GM23338 (cell line): ENCODE measurements around the gene SLC17A1. TPM values are rescaled to one million over a fixed set of nuclear protein-coding genes. Genes with fewer than 3 reads are reported as not detected.

ENCODE experiments used
- ATAC-seq: fragments of 200-7000 bp; cut with Tn5 transposase; 3 replicates; pipeline ENCODE4 v1.9.1; 2020
- DNase-seq: peaks from one replicate; pipeline ENCODE4 v3.0.0-alpha.2; 2015; ENCODE audit warnings: low spot score
- H2AFZ ChIP-seq: fragments of 200-600 bp; sonication (generic); 2 replicates; pipeline ENCODE4 v1.8.0; 2016; ENCODE audit warnings: antibody characterized with exemption, mild to moderate bottlenecking, moderate library complexity
- H3F3A ChIP-seq: fragments of 200-600 bp; sonication (generic); replicated peaks from 2 replicates; pipeline ENCODE4 v1.8.0; 2017; ENCODE audit warnings: antibody characterized with exemption, mixed run types, low read depth
- H3K27ac ChIP-seq: fragments of 200-600 bp; sonication (generic); 2 replicates; pipeline ENCODE4 v1.6.1; 2016; ENCODE audit warnings: low read depth
- H3K27me3 ChIP-seq: fragments of 200-600 bp; sonication (generic); 2 replicates; pipeline ENCODE4 v1.8.0; 2016; ENCODE audit warnings: mild to moderate bottlenecking, mixed run types, moderate library complexity; ENCODE audit not compliant: insufficient read depth
- H3K36me3 ChIP-seq: fragments of 200-600 bp; sonication (generic); 2 replicates; pipeline ENCODE4 v1.8.0; 2016; ENCODE audit warnings: mild to moderate bottlenecking; ENCODE audit not compliant: insufficient read depth
- H3K4me1 ChIP-seq: fragments of 200-600 bp; sonication (generic); 2 replicates; pipeline ENCODE4 v1.8.0; 2016; ENCODE audit warnings: mild to moderate bottlenecking, moderate library complexity; ENCODE audit not compliant: insufficient read depth
- H3K4me2 ChIP-seq: fragments of 200-600 bp; sonication (generic); 2 replicates; pipeline ENCODE4 v1.7.1; 2017; ENCODE audit warnings: mixed run types
- H3K4me3 ChIP-seq: fragments of 200-600 bp; sonication (generic); 2 replicates; pipeline ENCODE4 v1.6.1; 2016; ENCODE audit warnings: mixed run types
- H3K79me2 ChIP-seq: fragments of 200-600 bp; sonication (generic); replicated peaks from 2 replicates; pipeline ENCODE4 v1.8.0; 2017; ENCODE audit warnings: mild to moderate bottlenecking; ENCODE audit not compliant: insufficient read depth
- H3K9me2 ChIP-seq: fragments of 200-600 bp; sonication (generic); 2 replicates; pipeline ENCODE4 v1.8.0; 2017; ENCODE audit not compliant: insufficient read depth
- H4K20me1 ChIP-seq: fragments of 200-600 bp; sonication (generic); replicated peaks from 2 replicates; pipeline ENCODE4 v1.8.0; 2017; ENCODE audit warnings: mild to moderate bottlenecking; ENCODE audit not compliant: insufficient read depth
- H3K27ac Mint-ChIP-seq: 2 replicates; pipeline ENCODE4 v1.8.0; 2020; ENCODE audit warnings: inconsistent platforms, mild to moderate bottlenecking, moderate library complexity, mixed read lengths
- H3K27me3 Mint-ChIP-seq: 3 replicates; pipeline ENCODE4 v1.8.0; 2022; ENCODE audit warnings: low read depth, mild to moderate bottlenecking, moderate library complexity, mixed read lengths, inconsistent platforms; ENCODE audit not compliant: insufficient read depth, poor library complexity
- H3K36me3 Mint-ChIP-seq: 3 replicates; pipeline ENCODE4 v1.8.0; 2021; ENCODE audit warnings: low read depth, mild to moderate bottlenecking, inconsistent platforms, moderate library complexity, mixed read lengths
- H3K4me1 Mint-ChIP-seq: 3 replicates; pipeline ENCODE4 v1.8.0; 2020; ENCODE audit warnings: mild to moderate bottlenecking, inconsistent platforms, mixed read lengths
- H3K4me3 Mint-ChIP-seq: 3 replicates; pipeline ENCODE4 v1.8.0; 2021; ENCODE audit warnings: moderate library complexity, mild to moderate bottlenecking, inconsistent platforms, mixed read lengths
- H3K9me3 Mint-ChIP-seq: 3 replicates; pipeline ENCODE4 v1.8.0; 2020; ENCODE audit warnings: moderate library complexity, mild to moderate bottlenecking, inconsistent platforms, mixed read lengths
- CREB1 ChIP-seq: fragments of 250-450 bp; sonication (Bioruptor Pico); IDR thresholded peaks from 2 replicates; pipeline ENCODE4 v1.5.0; 2020; ENCODE audit warnings: low read depth, mild to moderate bottlenecking, moderate library complexity
- EZH2phosphoT487 ChIP-seq: fragments of 200-600 bp; sonication (generic); IDR thresholded peaks from one replicate; pipeline ENCODE4 v1.8.1; 2018; ENCODE audit warnings: antibody characterized with exemption; ENCODE audit not compliant: unreplicated experiment
- NANOG ChIP-seq: IDR thresholded peaks from 2 replicates; pipeline ENCODE4 v1.6.1; 2016; ENCODE audit warnings: antibody characterized with exemption, borderline replicate concordance
- POLR2AphosphoS5 ChIP-seq: IDR thresholded peaks from 2 replicates; pipeline ENCODE4 v1.6.1; 2016; ENCODE audit warnings: antibody characterized with exemption, low read depth
- STAT1 ChIP-seq: IDR thresholded peaks from one replicate; pipeline ENCODE4 v1.6.1; 2016; ENCODE audit warnings: antibody characterized with exemption; ENCODE audit not compliant: unreplicated experiment
- ZNF114 ChIP-seq: fragments of 250-450 bp; sonication (Bioruptor Pico); IDR thresholded peaks from 2 replicates; pipeline ENCODE4 v1.5.0; 2020; ENCODE audit warnings: mild to moderate bottlenecking, moderate library complexity
- polyA plus RNA-seq: library from polyadenylated mRNA; unstranded; fragments of >200 nt; fragmentation: Nextera tagmentation; extraction: Ambion mirVana; gene quantifications from 2 replicates; pipeline ENCODE4 v1.2.1, GENCODE V29; 2016
- total RNA-seq: library from RNA; depleted of rRNA; stranded (reverse); fragments of >200 nt; shearing (Covaris generic); gene quantifications from 2 replicates; pipeline ENCODE4 v1.2.3, GENCODE V29; 2014
- TF ChIP-seq, protein P1 (sequence below): IDR thresholded peaks from 2 replicates; pipeline ENCODE4 v1.6.1; 2016; ENCODE audit warnings: antibody characterized with exemption
- TF ChIP-seq, protein P2 (sequence below): fragments of 250-450 bp; sonication (Bioruptor Pico); IDR thresholded peaks from 2 replicates; pipeline ENCODE4 v1.5.0; 2020; ENCODE audit warnings: mild to moderate bottlenecking, moderate library complexity
- TF ChIP-seq, protein P3 (sequence below): IDR thresholded peaks from one replicate; pipeline ENCODE4 v1.6.1; 2018; ENCODE audit warnings: antibody characterized with exemption; ENCODE audit not compliant: unreplicated experiment

Gene SLC17A1
- total and polyA plus RNA-seq, 2 experiments from 2014 or later, result not detected

DNA sequence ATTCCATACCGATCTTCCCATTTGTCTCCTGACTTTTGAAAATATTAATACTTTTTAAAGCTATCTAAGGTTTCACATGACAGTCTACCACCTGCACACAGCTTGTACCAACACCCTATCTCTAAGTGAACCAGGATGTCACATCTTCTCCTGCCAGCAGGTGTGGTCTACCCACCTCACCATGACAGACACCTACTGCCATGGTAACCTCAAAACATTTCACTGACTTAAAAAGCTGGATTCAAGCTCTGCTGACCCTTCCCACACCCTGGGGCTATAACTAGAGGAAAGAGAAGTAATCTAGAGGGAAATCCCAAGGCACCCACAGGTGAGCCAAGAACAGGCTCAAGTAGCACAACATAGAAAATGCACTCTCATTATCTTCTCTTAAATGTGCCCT is 41.0 kb upstream of the SLC17A1 start (continued):
- TF ChIP-seq POLR2AphosphoS5 (no peak), CREB1 (CRISPR knock-in tag) (no peak), STAT1 (no peak), EZH2phosphoT487 (no peak), ZNF114 (CRISPR knock-in tag) (no peak)
- TF ChIP-seq, protein P1, sequence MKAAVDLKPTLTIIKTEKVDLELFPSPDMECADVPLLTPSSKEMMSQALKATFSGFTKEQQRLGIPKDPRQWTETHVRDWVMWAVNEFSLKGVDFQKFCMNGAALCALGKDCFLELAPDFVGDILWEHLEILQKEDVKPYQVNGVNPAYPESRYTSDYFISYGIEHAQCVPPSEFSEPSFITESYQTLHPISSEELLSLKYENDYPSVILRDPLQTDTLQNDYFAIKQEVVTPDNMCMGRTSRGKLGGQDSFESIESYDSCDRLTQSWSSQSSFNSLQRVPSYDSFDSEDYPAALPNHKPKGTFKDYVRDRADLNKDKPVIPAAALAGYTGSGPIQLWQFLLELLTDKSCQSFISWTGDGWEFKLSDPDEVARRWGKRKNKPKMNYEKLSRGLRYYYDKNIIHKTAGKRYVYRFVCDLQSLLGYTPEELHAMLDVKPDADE, result no peak
- TF ChIP-seq, protein P2, sequence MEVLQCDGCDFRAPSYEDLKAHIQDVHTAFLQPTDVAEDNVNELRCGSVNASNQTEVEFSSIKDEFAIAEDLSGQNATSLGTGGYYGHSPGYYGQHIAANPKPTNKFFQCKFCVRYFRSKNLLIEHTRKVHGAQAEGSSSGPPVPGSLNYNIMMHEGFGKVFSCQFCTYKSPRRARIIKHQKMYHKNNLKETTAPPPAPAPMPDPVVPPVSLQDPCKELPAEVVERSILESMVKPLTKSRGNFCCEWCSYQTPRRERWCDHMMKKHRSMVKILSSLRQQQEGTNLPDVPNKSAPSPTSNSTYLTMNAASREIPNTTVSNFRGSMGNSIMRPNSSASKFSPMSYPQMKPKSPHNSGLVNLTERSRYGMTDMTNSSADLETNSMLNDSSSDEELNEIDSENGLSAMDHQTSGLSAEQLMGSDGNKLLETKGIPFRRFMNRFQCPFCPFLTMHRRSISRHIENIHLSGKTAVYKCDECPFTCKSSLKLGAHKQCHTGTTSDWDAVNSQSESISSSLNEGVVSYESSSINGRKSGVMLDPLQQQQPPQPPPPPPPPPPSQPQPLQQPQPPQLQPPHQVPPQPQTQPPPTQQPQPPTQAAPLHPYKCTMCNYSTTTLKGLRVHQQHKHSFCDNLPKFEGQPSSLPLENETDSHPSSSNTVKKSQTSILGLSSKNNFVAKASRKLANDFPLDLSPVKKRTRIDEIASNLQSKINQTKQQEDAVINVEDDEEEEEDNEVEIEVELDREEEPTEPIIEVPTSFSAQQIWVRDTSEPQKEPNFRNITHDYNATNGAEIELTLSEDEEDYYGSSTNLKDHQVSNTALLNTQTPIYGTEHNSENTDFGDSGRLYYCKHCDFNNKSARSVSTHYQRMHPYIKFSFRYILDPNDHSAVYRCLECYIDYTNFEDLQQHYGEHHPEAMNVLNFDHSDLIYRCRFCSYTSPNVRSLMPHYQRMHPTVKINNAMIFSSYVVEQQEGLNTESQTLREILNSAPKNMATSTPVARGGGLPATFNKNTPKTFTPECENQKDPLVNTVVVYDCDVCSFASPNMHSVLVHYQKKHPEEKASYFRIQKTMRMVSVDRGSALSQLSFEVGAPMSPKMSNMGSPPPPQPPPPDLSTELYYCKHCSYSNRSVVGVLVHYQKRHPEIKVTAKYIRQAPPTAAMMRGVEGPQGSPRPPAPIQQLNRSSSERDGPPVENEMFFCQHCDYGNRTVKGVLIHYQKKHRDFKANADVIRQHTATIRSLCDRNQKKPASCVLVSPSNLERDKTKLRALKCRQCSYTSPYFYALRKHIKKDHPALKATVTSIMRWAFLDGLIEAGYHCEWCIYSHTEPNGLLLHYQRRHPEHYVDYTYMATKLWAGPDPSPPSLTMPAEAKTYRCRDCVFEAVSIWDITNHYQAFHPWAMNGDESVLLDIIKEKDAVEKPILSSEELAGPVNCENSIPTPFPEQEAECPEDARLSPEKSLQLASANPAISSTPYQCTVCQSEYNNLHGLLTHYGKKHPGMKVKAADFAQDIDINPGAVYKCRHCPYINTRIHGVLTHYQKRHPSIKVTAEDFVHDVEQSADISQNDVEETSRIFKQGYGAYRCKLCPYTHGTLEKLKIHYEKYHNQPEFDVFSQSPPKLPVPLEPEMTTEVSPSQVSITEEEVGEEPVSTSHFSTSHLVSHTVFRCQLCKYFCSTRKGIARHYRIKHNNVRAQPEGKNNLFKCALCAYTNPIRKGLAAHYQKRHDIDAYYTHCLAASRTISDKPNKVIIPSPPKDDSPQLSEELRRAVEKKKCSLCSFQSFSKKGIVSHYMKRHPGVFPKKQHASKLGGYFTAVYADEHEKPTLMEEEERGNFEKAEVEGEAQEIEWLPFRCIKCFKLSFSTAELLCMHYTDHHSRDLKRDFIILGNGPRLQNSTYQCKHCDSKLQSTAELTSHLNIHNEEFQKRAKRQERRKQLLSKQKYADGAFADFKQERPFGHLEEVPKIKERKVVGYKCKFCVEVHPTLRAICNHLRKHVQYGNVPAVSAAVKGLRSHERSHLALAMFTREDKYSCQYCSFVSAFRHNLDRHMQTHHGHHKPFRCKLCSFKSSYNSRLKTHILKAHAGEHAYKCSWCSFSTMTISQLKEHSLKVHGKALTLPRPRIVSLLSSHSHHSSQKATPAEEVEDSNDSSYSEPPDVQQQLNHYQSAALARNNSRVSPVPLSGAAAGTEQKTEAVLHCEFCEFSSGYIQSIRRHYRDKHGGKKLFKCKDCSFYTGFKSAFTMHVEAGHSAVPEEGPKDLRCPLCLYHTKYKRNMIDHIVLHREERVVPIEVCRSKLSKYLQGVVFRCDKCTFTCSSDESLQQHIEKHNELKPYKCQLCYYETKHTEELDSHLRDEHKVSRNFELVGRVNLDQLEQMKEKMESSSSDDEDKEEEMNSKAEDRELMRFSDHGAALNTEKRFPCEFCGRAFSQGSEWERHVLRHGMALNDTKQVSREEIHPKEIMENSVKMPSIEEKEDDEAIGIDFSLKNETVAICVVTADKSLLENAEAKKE, result no peak

DNA sequence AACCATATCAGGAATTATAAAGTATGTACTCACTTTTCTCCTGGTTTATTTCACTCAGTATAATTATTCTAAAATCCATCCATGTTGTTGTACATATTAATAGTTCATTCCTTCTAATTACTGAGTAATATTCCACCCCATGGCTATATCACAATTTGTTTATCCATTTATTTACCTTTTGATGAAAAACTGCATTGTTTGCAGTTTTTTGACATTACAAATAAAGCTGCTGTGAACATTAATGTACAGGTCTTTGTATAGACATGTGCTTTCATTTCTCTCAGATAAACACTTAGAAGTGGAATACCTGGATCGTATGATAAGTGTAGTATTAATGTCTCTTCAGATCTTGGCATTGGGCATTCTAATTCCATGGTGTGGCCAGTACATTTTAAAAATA is 38.0 kb upstream of the SLC17A1 start:
- Mint-ChIP-seq H3K4me3 (no peak overlapping the region), H3K36me3 (no peaks in the 10 kb centered on the region), H3K9me3 (no peaks in the 10 kb centered on the region), H3K4me1 (no peaks in the 10 kb centered on the region), H3K27ac (no peak overlapping the region), H3K27me3 (no peaks in the 10 kb centered on the region)
- no peak for DNase-seq
- Histone ChIP-seq H3K27me3 (no peaks in the 10 kb centered on the region), H4K20me1 (no peaks in the 10 kb centered on the region), H3F3A (no peaks in the 10 kb centered on the region), H3K79me2 (no peaks in the 10 kb centered on the region), H3K36me3 (no peaks in the 10 kb centered on the region), H3K4me2 (no peak overlapping the region), H2AFZ (no peak overlapping the region), H3K4me3 (no peak overlapping the region), H3K4me1 (no peaks in the 10 kb centered on the region), H3K27ac (no peak overlapping the region), H3K9me2 (peaks cover 11% of the 10 kb centered on the region; the same call in 1 of the 2 replicates)
- no peak for ATAC-seq
- TF ChIP-seq, protein P3, sequence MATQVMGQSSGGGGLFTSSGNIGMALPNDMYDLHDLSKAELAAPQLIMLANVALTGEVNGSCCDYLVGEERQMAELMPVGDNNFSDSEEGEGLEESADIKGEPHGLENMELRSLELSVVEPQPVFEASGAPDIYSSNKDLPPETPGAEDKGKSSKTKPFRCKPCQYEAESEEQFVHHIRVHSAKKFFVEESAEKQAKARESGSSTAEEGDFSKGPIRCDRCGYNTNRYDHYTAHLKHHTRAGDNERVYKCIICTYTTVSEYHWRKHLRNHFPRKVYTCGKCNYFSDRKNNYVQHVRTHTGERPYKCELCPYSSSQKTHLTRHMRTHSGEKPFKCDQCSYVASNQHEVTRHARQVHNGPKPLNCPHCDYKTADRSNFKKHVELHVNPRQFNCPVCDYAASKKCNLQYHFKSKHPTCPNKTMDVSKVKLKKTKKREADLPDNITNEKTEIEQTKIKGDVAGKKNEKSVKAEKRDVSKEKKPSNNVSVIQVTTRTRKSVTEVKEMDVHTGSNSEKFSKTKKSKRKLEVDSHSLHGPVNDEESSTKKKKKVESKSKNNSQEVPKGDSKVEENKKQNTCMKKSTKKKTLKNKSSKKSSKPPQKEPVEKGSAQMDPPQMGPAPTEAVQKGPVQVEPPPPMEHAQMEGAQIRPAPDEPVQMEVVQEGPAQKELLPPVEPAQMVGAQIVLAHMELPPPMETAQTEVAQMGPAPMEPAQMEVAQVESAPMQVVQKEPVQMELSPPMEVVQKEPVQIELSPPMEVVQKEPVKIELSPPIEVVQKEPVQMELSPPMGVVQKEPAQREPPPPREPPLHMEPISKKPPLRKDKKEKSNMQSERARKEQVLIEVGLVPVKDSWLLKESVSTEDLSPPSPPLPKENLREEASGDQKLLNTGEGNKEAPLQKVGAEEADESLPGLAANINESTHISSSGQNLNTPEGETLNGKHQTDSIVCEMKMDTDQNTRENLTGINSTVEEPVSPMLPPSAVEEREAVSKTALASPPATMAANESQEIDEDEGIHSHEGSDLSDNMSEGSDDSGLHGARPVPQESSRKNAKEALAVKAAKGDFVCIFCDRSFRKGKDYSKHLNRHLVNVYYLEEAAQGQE, result no peak
- TF ChIP-seq NANOG, result no peak
